Esophagus muscularis mucosa (tissue), 3 donors: ENCODE results near the gene CFAP54.

ENCODE experiments used
- CTCF ChIP-seq, 3 experiments: fragments of 200-600 bp in 2 of 3; fragments of 450-650 bp in 1 of 3; sonication (generic) in 2 of 3; IDR thresholded peaks; one replicate each; pipeline ENCODE4 v1.5.1; 2017 to 2019; ENCODE audit warnings: antibody characterized with exemption in 3 of 3, mild to moderate bottlenecking in 2 of 3, moderate library complexity in 1 of 3
- POLR2A ChIP-seq: fragments of 450-650 bp; IDR thresholded peaks from one replicate; pipeline ENCODE4 v1.6.1; 2017; ENCODE audit warnings: antibody characterized with exemption, moderate library complexity, mild to moderate bottlenecking, low read depth

- TF ChIP-seq POLR2A (no peak), CTCF (IDR thresholded peaks at IDR 0.05) (no peak)
Observed at GRCh38 chr12:96514328-96514727, 25.0 kb downstream of the CFAP54 start.
